GM18517 (cell line): ENCODE data around the gene RGS6.

Source experiments
- ATAC-seq: cut with Tn5 transposase; IDR thresholded peaks from one replicate; pipeline ENCODE4 v1.9.1; 2021; ENCODE audit warnings: mild to moderate bottlenecking, moderate library complexity; ENCODE audit not compliant: unreplicated experiment

Gene RGS6

DNA sequence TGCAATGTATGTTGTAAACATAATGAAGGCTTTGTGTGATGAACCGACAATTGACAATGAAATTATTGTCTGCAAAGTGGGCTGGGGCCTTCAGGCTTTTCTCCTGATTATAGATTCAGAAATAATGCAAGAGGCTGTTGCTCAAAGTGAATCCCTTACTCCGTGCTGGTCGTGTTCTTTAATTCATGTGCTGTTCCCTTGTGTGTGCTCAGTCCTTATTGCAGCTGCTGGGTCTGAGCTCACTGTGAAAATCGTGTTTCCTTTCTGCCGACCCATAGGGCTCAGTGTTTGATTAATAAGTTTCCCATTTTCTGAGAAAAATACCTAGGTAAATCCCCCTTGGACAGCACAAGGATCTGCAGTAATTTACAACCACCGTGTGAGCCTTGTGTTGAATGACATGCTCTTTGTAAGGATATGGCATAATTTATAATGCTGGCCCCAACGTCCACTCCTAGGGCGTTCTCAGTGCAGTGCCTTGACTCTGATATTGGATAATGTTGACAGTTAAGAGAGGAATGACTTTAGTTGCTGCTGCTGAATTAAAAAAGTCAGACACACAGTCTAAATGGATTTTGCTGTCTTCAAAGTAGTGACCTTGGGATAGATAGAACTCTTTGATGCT, 81.6 kb downstream of the RGS6 start:
- ATAC-seq: no peak

DNA sequence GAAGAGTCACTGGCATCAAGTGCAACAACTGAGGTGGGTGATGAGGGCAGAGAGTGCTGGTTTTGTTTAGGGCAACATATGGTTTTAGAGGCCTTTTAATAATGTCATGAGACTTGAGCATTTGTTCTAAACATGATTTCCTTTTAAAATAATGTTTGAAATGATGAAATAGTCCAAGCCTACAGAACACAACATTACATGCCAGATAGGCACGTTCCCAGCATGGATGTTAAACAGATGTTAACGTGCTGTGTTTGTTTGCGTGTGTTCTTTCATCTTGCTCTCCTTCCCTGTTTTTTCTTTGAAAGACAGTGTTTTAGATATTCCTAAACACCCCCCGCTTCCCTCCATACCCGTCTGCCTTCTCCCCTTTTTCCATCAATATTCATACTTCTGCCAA, 82.3 kb downstream of the RGS6 start:
- ATAC-seq: no peak

DNA sequence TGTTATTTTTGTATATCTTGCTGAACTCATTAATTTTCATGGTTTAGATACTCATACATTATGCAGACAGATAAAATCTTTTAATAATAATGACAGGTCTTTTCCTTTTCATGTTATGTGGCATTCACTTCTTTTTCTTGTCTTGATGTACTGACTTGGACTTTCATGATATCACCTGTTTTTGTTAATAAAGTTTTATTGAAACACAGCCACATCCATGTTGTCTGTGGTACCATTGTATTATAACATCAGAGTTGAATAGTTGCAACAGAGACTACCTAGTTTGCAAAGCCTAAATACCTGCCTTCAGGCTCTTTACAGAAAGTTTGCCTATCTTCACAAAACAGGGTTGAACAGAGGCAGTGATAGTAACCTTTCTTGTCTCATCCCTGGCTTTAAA, 85.1 kb downstream of the RGS6 start:
- no peak for ATAC-seq

DNA sequence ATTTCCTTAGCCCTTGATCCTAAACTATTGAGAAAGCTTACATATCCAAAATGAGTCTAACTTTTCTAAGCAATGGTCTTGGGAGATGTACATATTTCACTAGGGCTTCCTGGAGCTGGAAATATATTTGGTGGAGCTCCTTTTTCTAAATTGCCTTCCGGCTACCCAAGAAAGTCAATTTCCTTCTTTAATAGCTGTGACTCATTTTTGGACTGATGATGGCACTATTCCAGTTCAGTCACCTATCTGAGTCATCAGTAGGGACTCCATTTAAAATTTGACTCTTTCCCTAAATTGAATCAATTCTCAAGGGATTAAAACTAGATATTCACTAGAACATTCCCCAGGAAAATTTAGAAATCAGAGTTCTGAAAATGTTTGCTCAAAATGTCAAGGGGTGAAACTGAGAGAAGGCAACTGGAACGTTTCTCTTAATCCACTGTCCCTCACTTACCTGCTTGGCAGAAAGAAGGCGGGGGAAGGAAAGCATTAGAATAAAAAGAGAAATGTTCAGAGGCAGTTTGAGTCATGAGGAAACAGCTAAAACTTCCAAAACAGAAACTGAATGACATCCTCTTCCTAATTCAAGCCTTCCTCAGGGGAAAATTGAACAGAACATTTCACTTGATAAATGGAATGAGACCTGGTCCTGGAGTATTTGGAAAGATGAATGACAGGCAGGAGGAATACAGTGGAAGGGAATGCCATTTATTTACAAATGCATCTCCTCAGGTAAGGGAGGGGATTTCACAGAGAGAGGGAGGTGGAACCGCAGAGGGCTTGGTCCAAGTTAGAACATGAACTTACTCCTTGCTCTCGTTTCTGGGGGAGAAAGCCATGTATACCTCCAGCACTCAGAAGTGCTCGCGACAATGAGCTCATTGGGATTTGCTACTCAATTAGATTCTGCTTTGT, 91.2 kb downstream of the RGS6 start:
- no peak for ATAC-seq

DNA sequence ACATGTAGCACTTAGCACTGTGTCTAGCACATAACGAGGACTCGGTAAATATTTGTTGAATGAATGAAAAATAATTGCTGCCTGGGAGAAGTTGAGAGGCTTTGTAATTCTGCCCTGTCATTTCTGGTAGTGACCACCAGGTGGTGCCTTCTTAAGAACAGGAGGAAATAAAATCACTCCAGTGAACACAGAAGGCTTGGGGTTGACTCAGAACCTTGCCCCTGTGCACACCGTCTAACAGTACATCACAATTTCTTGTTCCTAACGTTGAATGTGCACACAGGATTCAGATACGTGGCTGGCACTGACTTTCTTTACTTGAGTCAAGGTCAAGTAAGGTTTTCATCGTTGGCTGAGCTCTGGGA, 91.8 kb downstream of the RGS6 start:
- ATAC-seq: no peak

DNA sequence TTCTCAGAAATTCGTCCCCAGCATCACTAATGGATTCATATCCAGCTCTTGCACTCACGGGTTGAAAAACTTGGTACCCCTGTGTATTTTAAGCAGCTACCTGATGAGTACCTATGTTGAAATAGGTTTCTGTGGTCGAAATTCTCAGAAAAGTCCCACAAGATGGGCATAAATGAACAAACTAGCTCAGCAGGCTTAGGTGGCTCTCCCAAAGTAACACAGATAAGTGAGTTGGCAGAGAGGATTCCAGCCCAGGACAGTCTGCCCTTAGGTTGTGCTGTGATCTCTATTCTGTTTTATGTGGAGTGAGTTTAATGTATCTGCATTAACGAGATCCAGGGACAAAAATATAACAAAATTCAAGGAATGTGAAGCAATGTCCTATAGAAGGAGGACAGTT, 92.3 kb downstream of the RGS6 start:
- no peak for ATAC-seq

DNA sequence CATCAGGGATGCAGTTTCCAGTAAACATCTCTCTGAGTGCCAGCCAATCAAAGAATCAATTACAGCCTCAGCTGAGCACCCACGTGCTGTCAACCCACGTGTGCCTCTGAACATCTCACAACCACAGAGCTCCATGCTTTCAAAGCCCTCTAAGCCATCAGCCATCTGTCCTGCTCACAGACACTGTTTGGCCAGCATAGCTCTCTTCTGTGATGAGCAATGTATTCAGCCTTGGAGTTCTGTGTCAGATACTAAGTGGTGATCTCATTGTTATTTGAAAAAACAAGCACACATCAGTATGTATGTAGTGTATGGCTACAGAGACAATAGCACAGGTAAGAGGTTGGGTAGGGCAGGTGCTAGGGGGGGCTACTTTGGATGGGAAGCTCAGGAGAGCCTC, 94.3 kb downstream of the RGS6 start:
- no peak for ATAC-seq

DNA sequence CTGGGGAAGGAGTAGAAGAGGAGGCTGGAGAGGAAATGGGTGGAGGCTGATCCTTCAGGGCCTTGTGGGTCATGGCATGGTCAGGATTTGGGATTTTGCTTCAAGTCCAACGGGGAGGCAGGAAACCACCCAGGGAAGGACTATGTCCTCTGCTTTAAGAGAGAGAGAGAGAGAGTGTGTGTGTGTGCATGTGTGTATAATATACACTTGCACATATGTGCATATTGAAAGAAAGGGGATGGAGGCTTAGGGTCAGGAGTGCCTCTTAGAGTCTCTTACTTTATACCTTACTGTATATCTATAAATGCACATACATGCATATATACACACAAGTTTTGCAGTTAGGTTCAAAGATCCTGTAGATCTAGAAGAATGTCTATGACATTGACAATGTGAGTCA, 94.8 kb downstream of the RGS6 start:
- ATAC-seq: no peak

DNA sequence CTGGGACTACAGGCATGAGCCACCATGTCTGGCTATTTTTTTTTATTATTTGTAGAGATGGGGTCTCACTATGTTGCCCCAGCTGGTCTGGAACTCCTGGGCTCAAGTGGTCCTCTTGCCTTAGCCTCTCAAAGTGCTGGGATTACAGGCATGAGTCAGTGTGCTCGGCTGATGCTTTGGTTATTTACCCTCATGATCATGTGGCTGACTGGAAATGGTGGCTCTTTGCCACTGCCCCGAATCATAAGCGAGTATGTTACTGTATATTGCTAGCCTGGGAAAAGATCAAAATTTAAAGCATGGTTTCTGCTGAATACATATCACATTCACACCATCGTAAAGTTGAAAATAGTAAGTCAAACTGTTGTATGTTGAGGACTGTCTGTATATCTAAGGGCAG, 101.1 kb downstream of the RGS6 start:
- ATAC-seq: no peak

DNA sequence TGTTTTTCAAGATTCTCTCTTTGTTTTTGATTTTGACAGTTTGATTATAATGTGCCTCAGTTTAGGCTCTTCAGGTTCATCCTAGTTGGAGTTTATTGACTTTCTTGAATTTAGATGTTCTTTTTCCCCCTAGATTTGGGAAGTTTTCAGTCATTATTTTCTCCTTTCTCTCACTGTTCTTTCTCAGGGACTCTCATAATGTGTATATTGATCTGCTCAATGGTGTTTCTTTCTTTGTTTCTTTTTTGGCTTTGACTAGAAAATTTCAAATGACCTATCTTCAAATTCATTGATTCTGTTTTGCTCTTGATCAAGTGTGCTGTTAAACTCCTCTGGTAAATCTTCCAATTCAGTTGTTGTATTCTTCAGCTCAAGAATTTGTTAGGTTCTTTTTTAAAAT, 108.3 kb downstream of the RGS6 start:
- no peak for ATAC-seq

DNA sequence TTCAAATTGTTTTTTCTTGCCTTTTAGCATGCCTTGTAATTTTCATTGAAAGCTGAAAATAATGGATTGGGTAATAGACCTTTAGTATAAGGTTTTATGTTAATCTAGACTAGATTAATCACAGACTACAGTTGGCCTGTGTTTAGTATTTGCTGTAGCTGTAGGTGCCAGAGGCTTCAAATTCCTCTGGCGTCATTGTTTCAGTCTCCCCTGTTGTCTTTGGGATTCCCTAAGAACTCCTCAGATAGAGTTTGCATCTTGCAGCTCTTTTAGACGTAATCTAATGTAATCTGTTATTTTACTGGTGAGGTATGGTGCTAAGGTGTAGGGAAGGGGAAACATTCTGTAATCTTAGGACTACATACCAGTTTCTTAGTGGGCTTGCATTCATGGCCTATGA, 113.0 kb downstream of the RGS6 start:
- ATAC-seq: no peak

DNA sequence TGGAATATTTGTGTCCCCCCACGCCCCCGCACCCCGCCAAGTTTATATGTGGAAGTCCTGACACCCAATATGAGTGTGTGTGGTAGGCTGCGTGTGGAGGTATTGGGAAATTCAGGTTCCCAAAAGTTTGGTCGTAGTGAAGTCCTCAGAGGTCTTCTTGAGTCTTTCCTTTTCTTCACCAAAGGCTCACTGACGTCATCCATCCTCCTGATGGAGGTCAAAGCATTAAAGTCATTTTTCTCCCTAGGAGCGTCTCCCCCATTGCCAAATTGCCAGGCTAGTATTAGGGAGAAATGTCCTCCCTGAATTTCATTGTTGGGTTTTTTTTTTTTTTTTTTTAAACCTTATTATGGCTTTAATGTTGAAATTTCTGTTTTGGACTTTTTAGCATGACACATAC, 113.7 kb downstream of the RGS6 start:
- no peak for ATAC-seq

DNA sequence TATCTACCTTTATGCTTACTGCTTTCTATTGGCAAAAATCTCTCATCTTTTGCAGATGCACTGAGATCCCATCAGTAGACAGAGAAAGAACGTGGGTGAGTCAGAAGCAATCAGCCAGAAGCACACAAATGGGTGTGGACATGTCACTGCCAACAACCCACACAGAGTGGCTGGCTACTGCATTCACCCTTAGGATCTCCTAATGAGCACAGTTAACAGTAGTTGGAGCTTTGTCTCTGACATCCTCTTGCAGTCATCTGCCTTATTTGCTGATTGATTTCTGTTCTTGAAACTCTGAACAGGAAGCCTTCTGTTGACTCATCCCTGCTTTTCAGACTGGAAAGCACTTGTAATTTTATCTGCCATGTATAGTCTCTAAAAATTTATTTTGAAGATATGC, 117.2 kb downstream of the RGS6 start:
- ATAC-seq: no peak

DNA sequence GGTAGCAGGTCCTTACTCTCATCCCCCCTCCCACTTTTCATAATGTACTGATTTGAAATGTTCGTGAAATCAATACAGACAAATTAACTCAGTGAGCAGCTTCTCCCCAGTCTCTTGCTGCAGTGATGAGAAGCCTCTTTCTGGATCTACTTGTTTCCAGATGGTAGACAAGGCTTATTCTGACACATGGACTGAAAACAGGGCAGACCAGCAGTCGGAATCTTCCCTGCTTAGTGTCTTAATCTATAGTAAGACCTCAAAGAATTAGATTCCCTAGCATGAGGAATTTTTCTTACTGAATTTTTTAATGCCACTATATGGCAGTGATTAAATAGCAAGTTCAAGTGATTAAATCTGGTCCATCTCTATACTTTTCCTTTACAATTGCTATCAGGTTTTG, 120.1 kb downstream of the RGS6 start:
- no peak for ATAC-seq

DNA sequence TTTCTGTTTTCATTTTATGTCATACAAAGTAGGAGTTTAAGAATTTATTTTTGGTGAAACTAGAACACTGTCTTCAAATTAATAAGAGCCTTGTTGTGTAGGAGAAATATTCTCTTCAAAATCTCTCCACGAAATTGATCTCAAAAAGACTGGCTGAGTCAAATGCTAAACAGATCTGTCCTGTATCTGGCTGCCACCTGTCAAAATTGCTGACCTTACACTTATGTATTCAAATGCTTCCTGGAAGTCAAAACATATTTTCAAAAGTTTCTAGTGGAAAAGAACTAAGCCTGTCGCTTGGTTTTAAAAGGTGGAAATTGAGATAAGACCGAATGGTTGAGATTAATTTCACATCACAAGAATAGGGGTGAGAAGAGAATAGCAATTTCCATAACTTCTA, 121.4 kb downstream of the RGS6 start:
- ATAC-seq: no peak

DNA sequence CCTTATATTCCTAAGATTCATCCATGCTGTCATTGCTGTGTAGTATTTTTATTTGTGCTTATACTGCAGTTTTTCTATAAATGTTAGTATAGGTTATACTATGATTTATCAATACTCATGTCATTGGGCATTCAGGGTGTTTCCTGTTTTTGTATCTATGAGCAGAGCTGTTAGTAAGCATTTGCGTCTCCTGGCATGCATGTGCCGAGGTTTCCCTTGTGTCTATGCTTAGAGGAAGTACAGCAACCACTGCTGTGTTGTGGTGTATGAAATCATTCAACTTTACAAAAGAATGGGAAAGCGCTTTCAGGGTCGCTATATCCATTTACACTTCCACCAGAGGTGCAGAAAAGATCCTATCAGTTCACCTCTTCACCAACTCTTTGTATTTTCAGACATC, 122.7 kb downstream of the RGS6 start:
- no peak for ATAC-seq

DNA sequence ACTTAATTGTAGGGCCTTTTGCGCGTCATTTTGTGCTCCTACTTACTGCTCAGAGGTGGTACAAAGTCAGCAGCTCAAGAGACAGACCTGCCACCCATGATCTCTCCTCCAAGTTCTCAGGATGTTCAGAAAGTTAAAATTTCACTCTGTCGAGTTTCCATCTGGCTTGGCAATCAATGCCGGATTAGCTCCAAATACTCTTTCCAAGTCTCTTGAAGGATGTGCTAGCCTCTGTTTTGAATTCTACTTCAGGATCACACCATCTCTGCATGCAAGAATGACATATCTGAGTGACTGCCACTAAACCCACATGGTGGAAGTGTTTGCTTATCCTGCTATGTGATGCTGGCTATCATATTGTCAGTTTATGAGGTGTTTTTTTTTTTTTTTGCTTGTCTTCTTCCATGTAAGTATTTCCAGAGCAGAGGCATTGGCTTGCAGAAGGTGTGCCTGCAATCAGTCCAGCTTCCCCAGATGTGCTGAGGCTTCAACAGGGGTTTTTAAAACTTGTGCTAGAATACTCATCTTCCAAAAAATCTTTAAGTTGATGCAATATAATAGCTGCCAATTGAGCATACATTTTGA, 125.6 kb downstream of the RGS6 start:
- ATAC-seq: no peak

DNA sequence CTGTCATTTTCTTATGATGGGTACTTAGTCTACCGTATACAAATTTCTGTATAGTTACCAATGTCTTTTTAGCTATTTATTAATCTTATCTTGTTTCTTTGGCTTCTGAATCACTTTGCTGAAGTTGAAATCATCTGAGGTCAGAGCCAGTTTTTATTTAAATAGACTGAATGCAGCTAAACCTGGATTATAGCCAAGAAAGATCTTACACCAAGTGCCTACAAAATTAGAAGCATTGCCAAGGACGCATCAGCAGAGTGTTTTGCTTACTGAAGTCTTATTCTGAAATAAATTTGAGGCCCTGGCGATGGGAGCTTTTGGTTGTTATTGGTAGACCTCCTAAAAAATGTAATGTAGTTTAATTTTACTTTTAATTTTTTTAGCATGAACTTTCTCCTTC, 128.2 kb downstream of the RGS6 start:
- ATAC-seq: no peak

DNA sequence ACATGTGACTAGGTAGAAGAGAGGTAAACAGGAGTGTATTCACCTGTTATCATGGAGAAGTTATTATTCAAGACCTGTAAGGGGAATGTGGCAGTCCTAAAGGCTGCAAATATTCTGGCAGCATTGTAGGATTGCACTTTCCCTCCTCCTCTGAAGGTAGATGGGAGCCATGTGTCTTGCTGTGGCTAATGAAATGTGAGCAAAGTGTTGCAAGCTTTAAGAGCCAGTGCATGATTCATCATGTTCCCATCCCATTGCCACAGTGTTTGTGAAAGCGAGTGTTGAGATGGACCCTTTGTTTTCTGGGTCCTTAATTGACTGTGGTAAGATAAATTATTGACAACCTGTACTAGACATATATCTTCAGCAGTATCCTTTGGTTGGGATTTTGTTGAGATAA, 128.7 kb downstream of the RGS6 start:
- no peak for ATAC-seq

DNA sequence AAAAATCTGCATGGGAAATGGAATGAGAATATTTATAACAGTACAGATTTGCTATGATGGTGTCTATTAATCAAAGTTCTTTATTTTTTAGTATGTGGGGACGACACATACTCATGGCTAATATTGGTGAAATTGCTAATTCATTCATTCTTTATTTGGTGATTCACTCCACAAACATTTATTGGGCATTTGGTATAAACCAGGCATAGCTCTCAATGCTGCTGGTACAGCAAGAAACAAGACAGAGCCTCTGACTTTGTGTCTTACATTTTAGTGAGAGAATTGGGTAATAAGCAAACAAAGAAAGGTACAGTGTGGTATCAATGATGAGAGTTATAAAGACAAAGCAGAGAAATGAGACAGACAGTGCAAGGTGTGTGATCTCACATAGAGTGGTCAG, 129.5 kb downstream of the RGS6 start:
- ATAC-seq: no peak

DNA sequence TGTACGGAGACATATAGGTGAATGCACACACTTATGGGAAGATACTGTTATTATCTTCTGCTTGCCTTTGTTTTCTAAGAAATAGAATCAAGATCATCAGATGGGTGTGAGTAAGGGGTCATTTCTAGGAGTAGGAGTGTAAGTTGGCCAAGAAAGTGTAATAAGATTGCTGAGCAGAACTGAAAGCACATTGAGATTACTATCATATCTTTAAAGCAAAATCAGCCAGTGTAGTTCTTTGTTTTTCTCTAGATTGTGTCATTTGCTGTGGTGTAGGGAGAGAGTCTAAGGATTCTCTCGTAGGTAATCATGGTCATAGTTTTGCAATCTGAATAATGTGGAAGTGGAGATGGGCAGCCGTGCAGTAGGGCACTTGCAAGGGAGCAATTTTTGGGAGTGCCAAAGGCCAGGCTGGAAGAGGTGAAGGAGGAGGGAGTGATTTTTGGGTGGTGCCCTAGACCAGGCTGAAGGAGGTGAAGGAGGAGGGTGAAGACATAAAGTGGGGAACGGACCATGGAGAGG, 131.6 kb downstream of the RGS6 start:
- no peak for ATAC-seq

DNA sequence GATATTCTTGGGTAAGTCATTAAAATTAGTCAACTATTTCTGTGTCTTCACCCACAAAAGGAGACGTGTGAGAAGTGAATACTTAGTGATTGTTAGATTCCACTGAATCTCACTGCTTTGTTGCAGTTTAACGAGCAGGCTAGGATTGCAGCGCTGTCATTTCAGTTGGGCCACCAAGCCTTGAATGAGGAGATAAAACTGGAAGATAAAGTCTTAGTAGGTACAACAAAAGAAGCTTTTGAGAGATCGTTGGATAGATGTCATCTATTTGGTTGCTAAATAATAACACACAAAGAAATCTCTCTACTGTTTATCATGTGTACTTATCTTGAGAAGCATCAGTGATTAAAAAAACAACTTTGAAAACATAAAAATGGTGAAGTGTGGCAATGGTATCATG, 132.3 kb downstream of the RGS6 start:
- no peak for ATAC-seq
